CD4-positive, alpha-beta T cell treated with Interleukin-6 at 100 ng/mL for 8 hours (primary cell): ENCODE measurements around the gene DRAP1.
"Not testable (repeated sequence)": the region's sequence is repeated elsewhere in the genome, so short reads cannot be mapped to it uniquely, and the experiment has no call there.

Experiments used
- DNase-seq: peaks from one replicate; pipeline ENCODE4 v3.0.0-alpha.2; 2020; ENCODE audit warnings: mixed read lengths, low spot score

The DRAP1 gene

GRCh38 chr11:65931773-65932557 lies 12.7 kb downstream of the DRAP1 start:
- no peak for DNase-seq

GRCh38 chr11:65932558-65932919 lies 13.3 kb downstream of the DRAP1 start:
- DNase-seq, result no peak

DNA sequence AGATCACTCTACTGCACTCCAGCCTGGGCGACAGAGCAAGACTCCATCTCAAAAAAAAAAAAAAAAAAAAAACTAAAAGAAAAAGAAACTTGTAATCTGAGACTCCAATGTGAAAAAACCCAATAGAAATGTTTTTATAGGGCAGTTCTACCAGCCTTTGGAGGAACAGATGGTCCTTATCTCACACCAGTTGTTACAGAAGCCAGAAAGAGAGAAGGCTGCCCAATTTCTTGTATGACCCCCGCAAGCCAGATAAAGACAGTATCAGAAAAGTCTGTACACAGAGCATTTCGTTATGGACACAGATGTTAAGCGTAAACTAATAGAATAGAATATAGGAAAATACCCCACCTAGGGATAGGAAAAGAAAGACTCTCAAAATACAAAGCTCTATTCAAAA lies 14.8 kb downstream of the DRAP1 start:
- DNase-seq, result no peak

- DNase-seq, result no peak
Observed at GRCh38 chr11:65937766-65938165, 18.5 kb downstream of the DRAP1 start.

DNA sequence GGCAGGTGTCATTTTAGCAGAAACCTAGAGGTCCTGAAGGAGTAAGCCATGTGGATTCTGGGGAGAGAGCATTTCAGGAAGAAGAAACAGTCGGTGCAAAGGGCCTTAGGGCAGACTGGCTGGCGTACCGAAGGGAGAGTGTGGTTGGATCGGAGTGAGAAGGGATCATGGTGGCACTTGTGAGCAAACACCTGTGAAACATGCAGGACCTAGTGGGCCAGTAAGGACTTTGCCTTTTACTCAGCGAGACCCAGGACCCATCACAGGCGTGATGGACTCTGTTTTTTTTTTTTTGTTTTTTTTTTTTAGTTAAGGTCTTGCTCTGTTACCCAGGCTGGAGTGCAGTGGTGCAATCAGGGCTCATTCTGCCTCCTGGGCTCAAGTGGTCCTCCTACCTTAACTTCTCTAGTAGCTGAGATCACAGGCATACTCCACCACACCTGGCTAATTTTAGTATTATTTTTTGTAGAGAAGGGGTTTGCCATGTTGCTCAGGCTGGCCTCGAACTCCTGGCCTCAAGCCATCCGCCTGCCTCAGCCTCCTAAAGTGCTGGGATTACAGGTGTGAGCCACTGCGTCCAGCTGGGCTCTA lies 22.6 kb downstream of the DRAP1 start:
- no peak for DNase-seq

DNA sequence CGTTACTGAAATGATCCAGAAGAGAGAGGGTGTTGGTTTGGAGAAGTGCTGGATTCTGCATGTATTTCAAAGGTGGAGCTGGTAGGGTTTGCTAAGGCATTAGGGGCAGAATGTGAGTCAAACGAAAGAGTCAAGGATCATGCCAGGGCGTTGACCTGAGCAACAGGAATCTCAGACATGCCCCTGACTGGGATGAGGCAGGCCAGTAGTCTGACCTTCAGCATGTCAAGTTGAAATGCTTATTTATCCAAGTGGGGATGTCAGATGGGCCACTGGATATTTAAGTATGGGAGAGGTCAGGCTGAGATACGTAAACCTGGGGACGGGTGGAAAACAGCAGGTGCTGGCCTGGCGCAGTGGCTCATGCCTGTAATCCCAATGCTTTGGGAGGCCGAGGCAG lies 23.3 kb downstream of the DRAP1 start:
- no peak for DNase-seq

GRCh38 chr11:65944191-65944590 lies 25.0 kb downstream of the DRAP1 start:
- DNase-seq, result no peak

DNA sequence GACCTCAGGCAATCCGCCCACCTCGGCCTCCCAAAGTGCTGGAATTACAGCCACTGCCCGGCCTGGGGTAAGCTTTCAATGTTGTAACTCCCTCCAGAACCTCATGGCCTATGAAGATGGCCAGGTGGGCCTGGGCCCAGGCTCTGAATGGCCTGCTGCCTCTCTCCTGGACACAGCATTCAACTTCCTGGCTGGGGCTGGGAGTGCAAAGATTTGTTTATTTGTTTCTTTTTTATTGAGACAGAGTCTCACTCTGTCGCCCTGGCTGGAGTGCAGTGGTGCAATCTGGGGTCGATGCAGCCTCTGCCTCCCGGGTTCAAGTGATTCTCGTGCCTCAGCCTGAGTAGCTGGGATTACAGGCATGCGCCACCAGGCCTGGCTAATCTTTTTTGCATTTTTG lies 25.5 kb downstream of the DRAP1 start:
- no peak for DNase-seq

GRCh38 chr11:65945430-65945911 lies 26.2 kb downstream of the DRAP1 start, which contains the start of gene TSGA10IP:
TSS of gene TSGA10IP (plus strand) at chr11:65945480. CDS start at chr11:65945676, 196 bp downstream.
- no peak for DNase-seq

- no peak for DNase-seq
Observed at GRCh38 chr11:65945941-65946558, 26.8 kb downstream of the DRAP1 start.

DNA sequence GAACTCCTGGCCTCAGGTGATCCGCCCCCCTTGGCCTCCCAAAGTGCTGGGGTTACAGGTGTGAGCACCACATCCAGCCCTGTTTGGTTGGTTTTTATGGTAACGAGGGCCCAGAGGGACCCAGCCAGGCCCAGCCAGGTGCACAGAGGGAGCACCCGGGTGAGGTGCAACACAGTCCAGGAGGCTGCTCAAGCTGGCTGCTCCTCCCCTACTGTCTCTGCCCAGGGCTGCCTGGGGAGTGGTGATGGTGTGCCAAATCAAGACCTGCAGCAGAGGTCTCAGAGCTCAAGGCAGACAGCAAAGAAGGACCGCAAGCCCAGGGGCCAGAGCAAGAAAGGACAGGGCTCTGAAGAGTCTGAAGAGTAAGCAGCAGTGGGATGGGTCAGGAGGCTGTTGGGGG lies 27.4 kb downstream of the DRAP1 start:
- DNase-seq, result no peak

GRCh38 chr11:65947133-65947532 lies 27.9 kb downstream of the DRAP1 start:
- DNase-seq, result no peak

GRCh38 chr11:65947603-65948125 lies 28.4 kb downstream of the DRAP1 start:
- DNase-seq, result no peak

DNA sequence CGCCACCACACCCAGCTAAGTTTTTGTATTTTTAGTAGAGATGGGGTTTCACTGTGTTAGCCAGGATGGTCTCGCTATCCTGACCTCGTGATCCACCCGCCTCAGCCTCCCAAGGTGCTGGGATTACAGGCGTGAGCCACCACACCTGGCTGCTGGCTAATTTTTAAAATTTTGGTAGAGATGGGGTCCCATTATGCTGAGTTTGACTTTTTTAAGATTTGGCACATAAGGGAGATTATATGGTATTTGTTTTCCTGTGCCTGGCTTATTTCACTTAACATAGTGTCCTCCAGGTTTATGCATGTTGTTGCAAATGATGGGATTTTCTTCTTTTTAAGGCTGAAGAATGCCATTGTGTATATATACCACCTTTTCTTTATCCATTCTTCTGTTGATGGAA lies 31.5 kb downstream of the DRAP1 start:
- DNase-seq, result not testable (repeated sequence)

GRCh38 chr11:65951641-65952040 lies 32.4 kb downstream of the DRAP1 start:
- DNase-seq, result not testable (repeated sequence)

DNA sequence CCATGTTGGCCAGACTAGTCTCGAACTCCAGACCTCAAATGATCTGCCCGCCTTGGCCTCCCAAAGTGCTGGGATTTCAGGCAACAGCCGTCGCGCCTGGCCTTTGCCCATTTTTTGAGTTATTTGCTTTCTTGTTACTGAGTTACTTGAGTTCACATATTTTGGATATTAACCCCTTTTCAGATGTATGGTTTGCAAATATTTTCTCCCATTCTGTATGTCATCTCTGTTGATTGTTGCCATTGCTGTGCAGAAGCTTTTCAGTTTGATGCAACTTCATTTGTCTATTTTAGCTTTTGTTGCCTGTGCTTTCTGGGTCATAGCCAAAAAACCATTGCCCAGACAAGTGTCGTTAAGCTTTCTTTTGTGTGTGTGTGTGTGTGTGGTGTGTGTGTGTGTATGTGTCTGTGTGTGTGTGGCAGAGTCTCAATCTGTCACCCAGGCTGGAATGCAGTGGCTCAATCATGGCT lies 32.9 kb downstream of the DRAP1 start:
- DNase-seq, result no peak

GRCh38 chr11:65953471-65953870 lies 34.2 kb downstream of the DRAP1 start:
- DNase-seq, result no peak

GRCh38 chr11:65954771-65955170 lies 35.5 kb downstream of the DRAP1 start:
- no peak for DNase-seq

GRCh38 chr11:65958291-65958690 lies 39.1 kb downstream of the DRAP1 start:
- no peak for DNase-seq

DNA sequence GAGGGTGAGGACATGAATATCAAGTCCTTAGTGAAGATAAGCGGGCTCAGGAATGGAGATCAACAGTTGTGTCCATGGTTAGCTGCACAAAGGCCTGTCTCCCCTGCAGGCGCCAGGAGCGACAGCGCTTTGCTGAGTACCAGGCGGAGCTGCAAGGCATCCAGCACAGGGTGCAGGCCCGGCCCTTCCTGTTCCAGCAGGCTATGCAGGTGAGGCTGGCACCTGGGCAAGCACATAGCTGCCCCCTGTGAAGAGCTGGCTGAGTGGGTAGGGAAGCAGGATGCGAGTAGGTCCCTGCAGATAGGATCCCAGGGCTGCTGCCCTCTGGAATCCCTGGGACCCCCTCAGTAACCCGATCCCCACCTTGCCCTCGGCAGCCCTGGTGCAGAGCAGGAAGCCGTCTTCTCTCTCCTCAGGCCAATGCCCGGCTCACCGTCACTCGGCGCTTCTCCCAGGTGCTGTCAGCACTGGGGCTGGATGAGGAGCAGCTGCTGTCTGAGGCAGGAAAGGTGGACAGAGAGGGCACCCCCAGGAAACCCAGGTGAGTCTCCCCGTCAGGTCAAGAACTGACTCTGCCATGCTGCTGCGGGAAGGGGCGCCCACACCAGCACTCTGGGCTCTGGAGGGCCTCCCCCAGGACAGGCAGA lies 39.7 kb downstream of the DRAP1 start:
- DNase-seq, result no peak

- no peak for DNase-seq
Observed at GRCh38 chr11:65960824-65961266, 41.6 kb downstream of the DRAP1 start.
